HG02678 (cell line): ENCODE measurements around the gene CD55.

Experiments used
- ATAC-seq: cut with Tn5 transposase; IDR thresholded peaks from one replicate; pipeline ENCODE4 v1.9.1; 2021; ENCODE audit warnings: mild to moderate bottlenecking, moderate library complexity; ENCODE audit not compliant: unreplicated experiment

The CD55 gene

GRCh38 chr1:207355513-207356295 lies 34.2 kb downstream of the CD55 start:
- ATAC-seq = no peak

DNA sequence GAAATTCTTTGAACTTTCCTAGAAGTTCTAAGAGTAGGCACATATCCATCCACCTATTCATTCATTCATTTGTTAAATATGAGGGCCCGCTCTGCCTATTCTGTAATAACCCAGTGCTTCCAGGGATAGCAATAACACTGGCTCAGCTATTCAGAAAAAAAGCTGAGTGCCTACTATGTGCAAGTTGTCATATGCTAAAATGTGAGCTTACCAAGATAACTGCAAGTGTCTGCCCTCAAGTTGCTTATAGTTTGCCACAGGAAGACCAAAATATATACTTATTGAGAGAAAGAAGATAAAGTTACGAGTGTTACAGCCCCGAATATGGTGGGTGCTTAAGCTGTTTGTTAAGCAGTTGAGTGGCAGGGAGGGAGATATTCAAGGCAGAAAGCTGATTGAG lies 39.6 kb downstream of the CD55 start:
- ATAC-seq = no peak

DNA sequence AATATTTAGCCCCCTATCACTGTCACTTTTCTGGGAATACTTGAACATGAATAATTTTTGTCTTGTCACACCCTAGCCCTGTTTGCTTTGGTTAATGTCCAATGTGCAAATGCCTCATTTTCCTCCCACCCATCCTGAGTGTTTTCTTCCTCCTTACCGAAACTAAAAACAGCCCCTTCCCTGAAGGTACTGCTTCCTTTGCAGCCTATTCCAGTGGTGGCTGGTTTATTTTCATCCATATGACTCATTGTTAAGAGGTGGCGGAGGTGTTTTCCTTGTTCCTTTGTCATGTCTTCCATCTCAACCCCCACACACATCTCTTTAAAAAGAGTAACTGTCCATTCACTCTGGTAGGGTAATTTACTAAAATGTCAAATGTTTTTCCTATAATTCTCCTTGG lies 40.4 kb downstream of the CD55 start:
- ATAC-seq = no peak

DNA sequence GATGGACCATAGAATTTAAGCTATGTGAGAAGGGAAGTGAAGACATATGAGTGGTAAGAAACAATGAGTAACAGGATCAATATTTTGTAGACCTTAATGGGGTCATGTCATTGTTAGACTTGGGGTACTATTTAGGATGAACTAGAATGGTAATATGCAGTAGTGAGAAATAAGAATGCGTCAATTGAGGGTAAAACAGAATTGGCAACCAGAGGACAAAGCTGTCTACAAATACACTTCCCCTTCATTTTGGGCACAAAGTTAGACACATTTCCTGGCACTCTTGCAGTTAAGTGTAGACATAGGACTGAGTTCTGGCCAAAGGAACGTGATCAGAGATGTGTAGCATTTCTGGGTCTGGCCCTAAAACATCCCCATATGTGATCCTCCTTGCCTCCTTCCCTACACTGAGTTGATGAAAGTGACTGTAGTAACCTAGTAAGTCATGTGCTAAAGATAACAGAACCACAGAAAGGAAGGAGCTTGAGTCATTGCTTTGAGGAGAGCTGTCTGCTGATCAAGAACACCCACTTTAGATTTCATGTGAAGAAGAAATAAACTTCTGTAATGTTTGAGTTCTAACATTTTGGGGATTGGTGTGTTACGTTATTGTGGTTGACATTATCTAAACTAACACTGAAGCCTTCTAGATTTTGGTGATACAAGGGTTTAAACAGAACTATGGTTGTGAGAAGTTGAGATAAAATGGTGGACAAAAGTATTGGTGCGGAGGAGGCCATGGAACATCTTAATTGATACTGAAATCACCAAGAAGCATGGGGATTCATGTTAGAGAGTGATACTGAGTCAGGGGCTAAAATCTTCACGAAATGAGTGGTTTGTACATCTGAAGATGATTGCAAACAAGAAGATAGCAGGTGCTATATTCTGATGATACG lies 41.7 kb downstream of the CD55 start:
- no peak for ATAC-seq

- no peak for ATAC-seq
Observed at GRCh38 chr1:207363871-207364270, 42.4 kb downstream of the CD55 start.

DNA sequence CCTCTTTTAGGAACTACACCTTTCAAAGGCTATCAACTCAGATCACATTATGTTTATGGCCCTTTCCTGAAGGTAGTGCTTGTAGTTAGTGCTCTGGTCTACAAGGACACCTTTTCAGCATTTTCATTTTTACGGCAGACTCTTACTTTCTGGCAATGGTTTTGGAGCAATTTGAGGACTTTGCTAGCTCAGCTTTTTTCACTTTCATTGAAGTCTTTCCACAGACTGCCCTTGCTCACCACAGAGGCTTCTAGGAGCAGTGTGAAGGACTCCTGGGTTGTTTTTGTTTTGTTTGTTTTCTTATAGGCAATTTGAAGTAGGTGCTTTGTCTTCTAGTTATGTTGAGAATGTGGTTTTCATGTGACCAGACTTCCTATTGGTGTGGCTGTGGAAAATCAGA lies 43.1 kb downstream of the CD55 start:
- no peak for ATAC-seq

- ATAC-seq = no peak
Observed at GRCh38 chr1:207365063-207365462, 43.6 kb downstream of the CD55 start.

DNA sequence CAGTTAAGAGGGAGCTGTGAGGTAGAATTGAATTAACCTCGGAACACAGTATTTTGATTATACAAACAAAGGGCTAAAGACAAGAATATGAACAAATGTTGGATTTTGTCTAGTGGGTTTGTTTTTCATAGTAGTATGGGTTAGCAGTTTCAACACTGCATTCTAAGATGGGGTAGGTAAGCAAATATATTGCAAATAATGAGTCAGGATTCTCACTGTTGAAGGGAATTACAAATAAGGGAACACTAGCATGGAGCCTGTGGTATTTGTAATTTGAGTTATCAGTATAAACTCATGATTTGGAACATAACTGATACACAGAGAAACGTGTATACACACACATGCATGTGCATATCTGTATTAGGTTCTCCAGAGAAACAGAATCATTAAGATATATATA lies 44.5 kb downstream of the CD55 start:
- ATAC-seq = no peak

- no peak for ATAC-seq
Observed at GRCh38 chr1:207388721-207389120, 67.2 kb downstream of the CD55 start.

- ATAC-seq = no peak
Observed at GRCh38 chr1:207389728-207390464, 68.4 kb downstream of the CD55 start.

GRCh38 chr1:207393610-207394009 lies 72.1 kb downstream of the CD55 start:
- no peak for ATAC-seq

DNA sequence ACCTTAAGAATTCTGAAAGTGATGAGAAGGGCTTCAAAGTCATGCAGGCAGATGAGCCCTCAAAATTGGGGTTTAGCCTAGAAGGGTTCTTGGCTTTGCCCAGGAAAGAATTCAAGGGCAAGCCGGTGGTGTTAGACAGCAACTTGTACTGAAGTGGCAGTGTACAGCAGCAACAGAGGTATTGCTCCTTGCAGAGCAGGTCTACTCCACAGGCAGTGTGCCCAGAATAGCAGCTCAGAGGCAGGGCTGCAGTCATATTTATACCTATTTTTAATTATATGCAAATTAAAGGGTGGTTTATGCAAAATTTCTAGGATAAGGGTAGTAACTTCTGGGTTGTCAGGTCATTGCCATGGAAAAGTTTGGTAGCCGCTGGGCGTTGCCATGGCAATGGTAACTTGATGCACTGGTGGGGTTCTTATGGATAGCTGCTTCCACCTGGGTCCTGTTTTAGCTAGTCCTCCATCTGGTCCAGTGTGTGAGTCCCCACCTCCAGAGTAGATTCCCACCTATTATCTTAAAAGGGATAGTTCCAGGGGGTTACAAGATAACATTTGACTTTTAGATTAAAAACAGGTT lies 74.8 kb downstream of the CD55 start:
- no peak for ATAC-seq

DNA sequence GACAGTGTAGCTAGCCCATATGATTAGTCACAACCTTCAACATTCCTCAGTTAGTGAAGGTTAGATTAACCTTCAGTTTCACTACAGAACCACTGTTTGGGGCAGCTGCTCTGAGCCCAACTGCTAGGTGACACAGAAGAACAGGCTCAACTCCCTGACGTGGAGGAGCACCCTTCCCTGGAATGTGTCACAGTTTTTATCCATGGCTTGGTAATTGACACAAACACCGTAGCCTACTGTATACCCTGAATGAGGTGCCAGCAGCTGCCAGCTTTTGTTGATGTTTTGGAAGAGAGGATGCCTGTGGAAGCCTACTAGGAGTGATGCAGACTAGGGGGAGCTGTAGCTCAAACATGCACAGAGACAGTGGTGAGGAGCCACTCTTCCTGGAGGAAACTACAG lies 76.0 kb downstream of the CD55 start:
- ATAC-seq = no peak

DNA sequence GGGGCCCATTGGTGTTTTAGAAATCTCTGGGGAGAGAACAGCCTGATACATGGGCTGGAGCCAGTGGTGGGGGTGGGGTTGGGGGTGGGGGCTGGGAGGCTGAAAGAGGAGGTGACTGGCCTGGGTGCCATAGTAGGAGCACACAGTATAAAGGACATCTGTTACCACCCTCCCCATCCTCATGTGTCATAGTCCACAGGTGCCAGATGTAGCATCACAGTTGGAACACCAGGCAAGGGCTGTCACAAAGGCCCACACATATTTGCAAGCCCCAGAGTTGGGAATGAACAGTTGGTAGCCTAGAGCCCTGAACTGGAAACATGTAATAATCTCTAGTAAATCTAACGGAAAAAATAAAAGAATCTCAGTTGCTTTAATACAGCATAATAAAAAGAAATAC lies 77.5 kb downstream of the CD55 start:
- no peak for ATAC-seq

- ATAC-seq = no peak
Observed at GRCh38 chr1:207401578-207401977, 80.1 kb downstream of the CD55 start.

DNA sequence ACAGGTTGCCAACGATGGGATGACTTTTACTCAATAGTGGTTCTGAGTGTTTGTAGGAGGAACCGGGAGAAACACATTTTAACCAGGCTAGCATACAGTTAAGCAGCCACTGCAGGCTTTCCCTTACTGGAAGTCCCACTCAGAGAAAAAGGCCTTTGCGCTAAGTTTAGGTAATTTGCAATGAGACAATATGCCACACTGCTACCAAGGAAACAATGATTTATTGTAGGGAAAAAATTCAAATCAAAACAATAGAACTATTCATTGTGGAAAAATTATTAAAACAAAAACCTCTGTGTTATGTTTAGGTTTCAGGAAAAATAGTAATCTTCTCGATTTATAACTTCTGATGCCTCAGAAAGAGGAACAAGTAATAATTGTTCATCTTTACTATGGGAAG lies 81.3 kb downstream of the CD55 start:
- ATAC-seq = no peak

GRCh38 chr1:207404849-207405525 lies 83.5 kb downstream of the CD55 start:
- peak; percentile 47 for ATAC-seq

DNA sequence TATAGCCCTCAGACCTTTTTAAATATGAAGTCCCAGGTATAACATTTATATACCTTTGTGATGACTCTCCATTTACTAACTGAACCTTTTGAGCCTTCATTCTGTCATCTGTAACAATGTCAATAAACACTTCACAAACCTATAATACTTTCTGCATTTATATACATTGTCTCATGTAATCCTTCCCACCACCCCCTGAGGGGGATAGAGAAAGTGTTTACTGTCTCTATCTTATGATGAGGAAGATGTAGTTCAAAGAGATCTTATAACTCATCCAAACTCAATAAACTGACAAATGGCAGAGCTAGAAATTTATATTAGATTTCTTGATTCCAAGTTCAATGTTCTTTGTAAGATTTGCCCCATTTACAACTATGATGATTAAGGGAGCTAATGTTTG lies 84.3 kb downstream of the CD55 start:
- no peak for ATAC-seq

- no peak for ATAC-seq
Observed at GRCh38 chr1:207407655-207408260, 86.3 kb downstream of the CD55 start.
